A549 (cell line): Measurements from ENCODE around the gene HES3. TPM values are rescaled to one million over a fixed set of nuclear protein-coding genes. Genes with fewer than 3 reads are reported as not detected.

Experiments used
- ATAC-seq, 2 experiments: fragments of 200-7000 bp in 1 of 2; fragments of >200 bp in 1 of 2; cut with Nextera tagmentation in 1 of 2; cut with Tn5 transposase in 1 of 2; 3 replicates each; pipeline versions ENCODE4 v1.8.0 to v1.9.1; 2018 to 2020; ENCODE audit warnings: mild to moderate bottlenecking in 1 of 2, moderate library complexity in 1 of 2
- CTCF ChIA-PET: fragments of 300-600 bp; sonication (Branson Sonifier 250); formaldehyde crosslinking; extraction: SDS; loops from one replicate; lab custom pipeline; 2021; ENCODE audit warnings: antibody characterized with exemption, inconsistent platforms; lab: Yijun Ruan, JAX
- POLR2A ChIA-PET: fragments of 350-600 bp; formaldehyde crosslinking; extraction: SDS; loops from one replicate; lab custom pipeline; 2021; ENCODE audit warnings: antibody characterized with exemption, inconsistent platforms; lab: Yijun Ruan, JAX
- DNase-seq, 2 experiments: peaks; one replicate each; pipeline versions ENCODE4 v3.0.0 to v3.0.0-alpha.2; 2011 to 2016; ENCODE audit warnings: low read depth in 1 of 2, low spot score in 1 of 2
- FAIRE-seq: peaks from 2 replicates; lab custom pipeline; 2011; peaks lifted over from hg19 to GRCh38; lab: Jason Lieb, UNC
- H3K27ac ChIP-seq, 2 experiments: fragments of >200 bp; sonication (Bioruptor Twin); formaldehyde crosslinking; 3 replicates each; pipeline ENCODE4 v1.5.1; 2016 to 2017
- H3K4me1 ChIP-seq: fragments of >200 bp; sonication (Bioruptor Twin); formaldehyde crosslinking; 3 replicates; pipeline ENCODE4 v1.6.1; 2016
- H3K4me2 ChIP-seq: fragments of >200 bp; sonication (Bioruptor Twin); formaldehyde crosslinking; 3 replicates; pipeline ENCODE4 v1.6.1; 2016
- H3K4me3 ChIP-seq: fragments of >200 bp; sonication (Bioruptor Twin); formaldehyde crosslinking; 3 replicates; pipeline ENCODE4 v1.5.1; 2016
- H3K9me3 ChIP-seq: fragments of >200 bp; sonication (Bioruptor Twin); formaldehyde crosslinking; 3 replicates; pipeline ENCODE4 v1.6.1; 2016
- ATOH8 ChIP-seq: fragments of 250-450 bp; sonication (Bioruptor Pico); IDR thresholded peaks from 2 replicates; pipeline ENCODE4 v1.5.0; 2020; ENCODE audit warnings: low read depth, mild to moderate bottlenecking, moderate library complexity
- CBX2 ChIP-seq: fragments of 200-600 bp; sonication (generic); IDR thresholded peaks from 2 replicates; pipeline ENCODE4 v1.6.1; 2016; ENCODE audit warnings: low read depth, mild to moderate bottlenecking, borderline replicate concordance
- CEBPB ChIP-seq, 2 experiments: fragments of >200 bp in 1 of 2; sonication (Bioruptor Twin) in 1 of 2; formaldehyde crosslinking in 1 of 2; IDR thresholded peaks; 2 replicates each; pipeline ENCODE4 v1.6.1; 2012 to 2016
- E2F6 ChIP-seq: IDR thresholded peaks from 2 replicates; pipeline ENCODE4 v1.6.1; 2012; ENCODE audit warnings: low read depth, borderline replicate concordance
- EHF ChIP-seq: fragments of 250-450 bp; sonication (Bioruptor Pico); IDR thresholded peaks from 2 replicates; pipeline ENCODE4 v1.5.0; 2020; ENCODE audit warnings: mild to moderate bottlenecking
- EHMT2 ChIP-seq: fragments of 200-600 bp; sonication (generic); IDR thresholded peaks from 2 replicates; pipeline ENCODE4 v1.6.1; 2016; ENCODE audit warnings: antibody characterized with exemption, low read depth, mild to moderate bottlenecking, moderate library complexity
- FOXS1 ChIP-seq: fragments of 250-450 bp; sonication (Bioruptor Pico); IDR thresholded peaks from 2 replicates; pipeline ENCODE4 v1.5.0; 2020; ENCODE audit warnings: mild to moderate bottlenecking, moderate library complexity
- HOXB13 ChIP-seq: fragments of 250-450 bp; sonication (Bioruptor Pico); IDR thresholded peaks from 2 replicates; pipeline ENCODE4 v1.5.0; 2020; ENCODE audit warnings: low read depth, mild to moderate bottlenecking, moderate library complexity
- JUN ChIP-seq, 2 experiments: fragments of >200 bp; sonication (Bioruptor Twin); formaldehyde crosslinking; IDR thresholded peaks; 2 replicates in 1 of 2; 3 replicates in 1 of 2; pipeline ENCODE4 v1.6.1; 2016 to 2017
- NPAS2 ChIP-seq: fragments of 250-450 bp; sonication (Bioruptor Pico); IDR thresholded peaks from 2 replicates; pipeline ENCODE4 v1.8.0; 2022; ENCODE audit warnings: mild to moderate bottlenecking, moderate library complexity, borderline replicate concordance
- NR3C1 ChIP-seq: fragments of >200 bp; sonication (Bioruptor Twin); formaldehyde crosslinking; IDR thresholded peaks from 3 replicates; pipeline ENCODE4 v1.6.1; 2017
- POLR2A ChIP-seq: IDR thresholded peaks from 2 replicates; pipeline ENCODE4 v1.6.1; 2012; ENCODE audit warnings: mild to moderate bottlenecking, low read length
- RARB ChIP-seq: fragments of 250-450 bp; sonication (Bioruptor Pico); IDR thresholded peaks from 2 replicates; pipeline ENCODE4 v1.8.0; 2021; ENCODE audit warnings: mild to moderate bottlenecking, moderate library complexity
- RCOR1 ChIP-seq: fragments of 150-350 bp; IDR thresholded peaks from 2 replicates; pipeline ENCODE4 v1.6.1; 2014; ENCODE audit warnings: antibody characterized with exemption, low read length, low read depth
- REST ChIP-seq: fragments of 200-600 bp; sonication (generic); IDR thresholded peaks from 2 replicates; pipeline ENCODE4 v1.6.1; 2016; ENCODE audit warnings: antibody characterized with exemption, mild to moderate bottlenecking, moderate library complexity
- SREBF2 ChIP-seq: fragments of 450-650 bp; IDR thresholded peaks from 2 replicates; pipeline ENCODE4 v1.6.1; 2014; ENCODE audit warnings: mild to moderate bottlenecking, moderate library complexity
- TP53 ChIP-seq: fragments of 250-450 bp; sonication (Bioruptor Pico); IDR thresholded peaks from 2 replicates; pipeline ENCODE4 v1.5.0; 2021; ENCODE audit warnings: mild to moderate bottlenecking, moderate library complexity
- WGBS: methylation state at CpG from one replicate; pipeline ENCODE4 v1.1.6; 2017; ENCODE audit errors: missing lambda C conversion rate; 5-methylcytosine and 5-hydroxymethylcytosine counted together
- polyA minus RNA-seq: library from RNA; depleted of rRNA, polyadenylated mRNA; stranded (reverse); fragments of >200 nt; gene quantifications from 2 replicates; pipeline ENCODE4 v1.2.3, GENCODE V29; 2011; rRNA and poly(A)+ RNA removed
- polyA plus RNA-seq, 4 experiments: library from polyadenylated mRNA; depleted of rRNA in 3 of 4; stranded (reverse); fragments of >200 nt; fragmentation: RNase III in 1 of 4; extraction: RNeasy Plus Mini Kit Qiagen cat#74134 plus additional on column Dnase treatment in 1 of 4; gene quantifications; 2 replicates in 3 of 4; 3 replicates in 1 of 4; pipeline ENCODE4 v1.2.3, GENCODE V29; 2011 to 2017
- TF ChIP-seq, protein P1 (sequence below): fragments of >200 bp; sonication (Bioruptor Twin); formaldehyde crosslinking; IDR thresholded peaks from 2 replicates; pipeline ENCODE4 v1.6.1; 2016
- TF ChIP-seq, protein P2 (sequence below): IDR thresholded peaks from 2 replicates; pipeline ENCODE4 v1.6.1; 2012
- TF ChIP-seq, protein P3 (sequence below): fragments of 250-450 bp; sonication (Bioruptor Pico); IDR thresholded peaks from 2 replicates; pipeline ENCODE4 v1.5.0; 2021; ENCODE audit warnings: mild to moderate bottlenecking, moderate library complexity, borderline replicate concordance
- TF ChIP-seq, protein P4 (sequence below): IDR thresholded peaks from 2 replicates; pipeline ENCODE4 v1.6.1; 2012

Gene HES3
- not detected in 2 replicates for polyA plus RNA-seq (2011; rRNA removed)
- not detected in 2 replicates for polyA plus RNA-seq (2012; cell fraction: cytosol; rRNA removed)
- not detected in 2 replicates for polyA plus RNA-seq (2012; cell fraction: nucleus; rRNA removed)
- polyA plus RNA-seq (2017; fragmentation: RNase III; extraction: RNeasy Plus Mini Kit Qiagen cat#74134 plus additional on column Dnase treatment), result not detected in 3 replicates
- polyA minus RNA-seq, result not detected in 2 replicates

DNA sequence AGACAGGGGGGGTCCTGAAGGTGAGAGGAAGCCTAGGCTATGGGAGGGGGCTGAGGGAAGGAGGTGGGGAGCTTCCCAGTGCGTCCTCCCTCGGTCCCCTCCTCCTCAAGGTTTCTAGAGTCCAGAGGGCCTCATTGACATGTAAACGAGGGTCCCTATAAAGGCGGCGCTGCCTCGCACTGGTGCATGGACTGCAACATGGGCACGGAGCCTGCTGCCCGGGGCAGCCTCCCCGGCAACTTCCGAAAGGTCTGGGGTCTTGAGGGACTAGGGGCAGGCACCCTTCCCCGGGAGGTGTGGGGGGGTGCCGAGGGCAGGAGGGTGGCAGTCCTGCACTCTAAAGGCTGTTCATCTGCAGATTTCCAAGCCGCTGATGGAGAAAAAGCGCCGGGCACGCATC lies at the start of gene HES3:
TSS of gene HES3 (plus strand) at position 187 of the 400 bp plus-strand sequence. CDS start at position 374, 187 bp downstream.
- FAIRE-seq, result no peak
- no peak for DNase-seq
- no peak within 1 kb of the TSS for H3K4me3 ChIP-seq
- H3K27ac ChIP-seq, result no peak within 1 kb of the TSS
- CTCF ChIA-PET, result interaction anchor here (1.0 to 9.9 kb wide), 8 partner anchors 18 to 198 kb away, joined by 3 to 250 read pairs (median 6); partner anchors contain the start of gene KCNAB2
- peaks cover 6% of the 10 kb centered on the region; the same call in 2 of the 3 replicates for H3K4me1 ChIP-seq
- 27% methylated on average over 13 of the region's 16 CpGs for WGBS
- TF ChIP-seq HOXB13 (CRISPR knock-in tag) (no peak), E2F6 (no peak), CBX2 (no peak), SREBF2 (no peak), FOXS1 (no peak), TP53 (CRISPR knock-in tag) (no peak), RARB (CRISPR knock-in tag) (no peak)
- TF ChIP-seq, protein P1, sequence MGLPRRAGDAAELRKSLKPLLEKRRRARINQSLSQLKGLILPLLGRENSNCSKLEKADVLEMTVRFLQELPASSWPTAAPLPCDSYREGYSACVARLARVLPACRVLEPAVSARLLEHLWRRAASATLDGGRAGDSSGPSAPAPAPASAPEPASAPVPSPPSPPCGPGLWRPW, result no peak
- no peak for ATAC-seq
- peak within 1 kb of the TSS; percentile 90; the same call in 2 of the 3 replicates for H3K4me2 ChIP-seq
- POLR2A ChIA-PET, result interaction anchor here (0.7 to 0.9 kb wide), 2 partner anchors 39 to 191 kb away, joined by 3 read pairs; no protein-coding TSS in a partner anchor
- H3K9me3 ChIP-seq, result no peaks in the 10 kb centered on the region

DNA sequence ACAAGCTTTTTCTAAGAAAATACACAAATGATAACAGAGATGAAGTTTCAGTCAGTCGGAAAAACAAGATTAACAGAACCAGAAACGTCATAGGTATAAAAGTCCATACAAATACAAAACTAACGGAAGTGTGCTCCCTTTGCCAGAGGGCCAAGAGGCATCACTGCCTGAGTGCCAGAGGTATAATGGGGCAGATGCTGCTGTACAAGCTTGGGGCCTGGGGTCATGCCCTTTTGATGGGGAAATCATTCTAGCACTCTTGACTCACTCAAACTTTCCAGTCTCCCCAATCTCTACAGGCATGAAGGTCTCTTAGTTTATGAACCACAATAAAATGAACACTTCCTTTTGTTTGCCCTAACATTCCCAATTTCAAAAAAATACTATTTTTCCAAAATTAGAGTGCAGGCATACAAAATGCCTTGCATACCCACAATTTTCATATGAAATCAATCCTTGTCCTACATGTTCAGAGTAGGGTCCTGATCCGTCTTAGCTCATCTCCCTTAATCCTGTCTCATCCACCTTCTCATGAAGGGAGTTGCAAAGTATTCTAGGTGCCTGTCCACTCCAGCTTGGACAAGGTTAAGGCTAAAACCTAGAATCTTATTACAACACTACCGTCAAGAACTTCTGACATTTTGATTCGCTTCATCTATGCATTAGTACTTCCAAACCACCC lies 46.1 kb upstream of the HES3 start:
- Histone ChIP-seq H3K4me2 (peak overlapping the region; percentile 79), H3K4me3 (peak overlapping the region; percentile 96), H3K9me3 (no peaks in the 10 kb centered on the region), H3K4me1 (peaks cover 27% of the 10 kb centered on the region), H3K27ac (peak overlapping the region; percentile 98 to 99; a peak in 5 of 6 replicates)
- ATAC-seq, result no peak
- ChIA-PET POLR2A (interaction anchor here (0.9 kb wide), 1 partner anchor 9 kb away, joined by 3 read pairs; no protein-coding TSS in a partner anchor), CTCF (interaction anchor here (1.4 to 3.2 kb wide), 3 partner anchors 12 to 89 kb away, joined by 3 to 9 read pairs (median 4); no protein-coding TSS in a partner anchor)
- FAIRE-seq, result no peak
- no peak for DNase-seq
- no peak for TF ChIP-seq POLR2A
- no peak for TF ChIP-seq CEBPB (IDR thresholded peaks at IDR 0.05)
- TF ChIP-seq, protein P2, sequence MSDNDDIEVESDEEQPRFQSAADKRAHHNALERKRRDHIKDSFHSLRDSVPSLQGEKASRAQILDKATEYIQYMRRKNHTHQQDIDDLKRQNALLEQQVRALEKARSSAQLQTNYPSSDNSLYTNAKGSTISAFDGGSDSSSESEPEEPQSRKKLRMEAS, result no peak
- no peak for TF ChIP-seq REST
- no peak for TF ChIP-seq RCOR1
- TF ChIP-seq NR3C1, result no peak
- 54% methylated on average over 6 of the region's 6 CpGs for WGBS

GRCh38 chr1:6198646-6199297 lies 45.2 kb upstream of the HES3 start:
- peak overlapping the region; percentile 79 for H3K4me2 ChIP-seq
- no peak for DNase-seq
- under 1% methylated on average over 13 of the region's 31 CpGs for WGBS
- POLR2A ChIA-PET, result no interaction called here
- H3K27ac ChIP-seq, result peak overlapping the region; percentile 98 to 99
- peak; percentile 38 to 54 for ATAC-seq
- CTCF ChIA-PET, result interaction anchor here (1.7 to 3.2 kb wide), 2 partner anchors 13 to 90 kb away, joined by 4 to 9 read pairs; no protein-coding TSS in a partner anchor
- H3K4me1 ChIP-seq, result peaks cover 27% of the 10 kb centered on the region
- no peak for FAIRE-seq
- H3K4me3 ChIP-seq, result peak overlapping the region; percentile 96
- H3K9me3 ChIP-seq, result no peaks in the 10 kb centered on the region
- TF ChIP-seq EHMT2, result no peak
- no peak for TF ChIP-seq ATOH8 (CRISPR knock-in tag)
- no peak for TF ChIP-seq JUN (IDR thresholded peaks at IDR 0.05)
- TF ChIP-seq, protein P3, sequence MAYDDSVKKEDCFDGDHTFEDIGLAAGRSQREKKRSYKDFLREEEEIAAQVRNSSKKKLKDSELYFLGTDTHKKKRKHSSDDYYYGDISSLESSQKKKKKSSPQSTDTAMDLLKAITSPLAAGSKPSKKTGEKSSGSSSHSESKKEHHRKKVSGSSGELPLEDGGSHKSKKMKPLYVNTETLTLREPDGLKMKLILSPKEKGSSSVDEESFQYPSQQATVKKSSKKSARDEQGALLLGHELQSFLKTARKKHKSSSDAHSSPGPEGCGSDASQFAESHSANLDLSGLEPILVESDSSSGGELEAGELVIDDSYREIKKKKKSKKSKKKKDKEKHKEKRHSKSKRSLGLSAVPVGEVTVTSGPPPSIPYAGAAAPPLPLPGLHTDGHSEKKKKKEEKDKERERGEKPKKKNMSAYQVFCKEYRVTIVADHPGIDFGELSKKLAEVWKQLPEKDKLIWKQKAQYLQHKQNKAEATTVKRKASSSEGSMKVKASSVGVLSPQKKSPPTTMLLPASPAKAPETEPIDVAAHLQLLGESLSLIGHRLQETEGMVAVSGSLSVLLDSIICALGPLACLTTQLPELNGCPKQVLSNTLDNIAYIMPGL (CRISPR knock-in tag), result no peak
- no peak for TF ChIP-seq POLR2A
- TF ChIP-seq NPAS2, result no peak
- TF ChIP-seq RCOR1, result no peak
- TF ChIP-seq CEBPB (IDR thresholded peaks at IDR 0.05), result no peak
- TF ChIP-seq, protein P4, sequence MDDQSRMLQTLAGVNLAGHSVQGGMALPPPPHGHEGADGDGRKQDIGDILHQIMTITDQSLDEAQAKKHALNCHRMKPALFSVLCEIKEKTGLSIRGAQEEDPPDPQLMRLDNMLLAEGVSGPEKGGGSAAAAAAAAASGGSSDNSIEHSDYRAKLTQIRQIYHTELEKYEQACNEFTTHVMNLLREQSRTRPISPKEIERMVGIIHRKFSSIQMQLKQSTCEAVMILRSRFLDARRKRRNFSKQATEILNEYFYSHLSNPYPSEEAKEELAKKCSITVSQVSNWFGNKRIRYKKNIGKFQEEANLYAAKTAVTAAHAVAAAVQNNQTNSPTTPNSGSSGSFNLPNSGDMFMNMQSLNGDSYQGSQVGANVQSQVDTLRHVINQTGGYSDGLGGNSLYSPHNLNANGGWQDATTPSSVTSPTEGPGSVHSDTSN, result no peak
- TF ChIP-seq EHF (CRISPR knock-in tag), result no peak
- no peak for TF ChIP-seq NR3C1
